ENCODE results near the gene SLC10A6. TPM values are rescaled to one million over a fixed set of nuclear protein-coding genes. Genes with fewer than 3 reads are reported as not detected.
A peak's percentile ranks its signal among the peaks of the same experiment; 100 is the strongest.
"Not testable (repeated sequence)": the region's sequence is repeated elsewhere in the genome, so short reads cannot be mapped to it uniquely, and the experiment has no call there.

The SLC10A6 gene
- total RNA-seq: not detected in 2 replicates

GRCh38 chr4:86848732-86849619 is at the start of gene SLC10A6:
TSS of gene SLC10A6 (minus strand) at chr4:86849384. CDS start at chr4:86849115, 269 bp downstream.
- peaks cover 3% of the 10 kb centered on the region for H3K27me3 Mint-ChIP-seq
- no peaks in the 10 kb centered on the region for H3K4me1 Mint-ChIP-seq

GRCh38 chr4:86898562-86898961 is 49.4 kb upstream of the SLC10A6 start:
- peaks cover 7% of the 10 kb centered on the region for H3K27me3 Mint-ChIP-seq
- no peaks in the 10 kb centered on the region for H3K4me1 Mint-ChIP-seq
- no peaks in the 10 kb centered on the region for H3K36me3 Mint-ChIP-seq (ENCODE audit: low read depth)
- H3K9me3 Mint-ChIP-seq: no peaks in the 10 kb centered on the region
- intact Hi-C loops (cut with micrococcal nuclease): no loop called here
- H3K27ac Mint-ChIP-seq: no peak overlapping the region
- DNase-seq: no peak
- H3K4me3 Mint-ChIP-seq: no peak overlapping the region

More at GRCh38 chr4:86848732-86849619, at the start of gene SLC10A6:
- Mint-ChIP-seq H3K4me3 (no peak within 1 kb of the TSS), H3K9me3 (no peaks in the 10 kb centered on the region), H3K36me3 (ENCODE audit: low read depth) (no peaks in the 10 kb centered on the region), H3K27ac (no peak within 1 kb of the TSS)
- intact Hi-C loops (cut with micrococcal nuclease): no loop called here
- DNase-seq: no peak

GRCh38 chr4:86896596-86896995 is 47.4 kb upstream of the SLC10A6 start:
- intact Hi-C loops (cut with micrococcal nuclease): no loop called here
- DNase-seq: no peak
- Mint-ChIP-seq H3K9me3 (no peaks in the 10 kb centered on the region), H3K27me3 (peaks cover 9% of the 10 kb centered on the region), H3K4me3 (no peak overlapping the region), H3K27ac (no peak overlapping the region), H3K4me1 (peaks cover 2% of the 10 kb centered on the region), H3K36me3 (ENCODE audit: low read depth) (no peaks in the 10 kb centered on the region)

GRCh38 chr4:86895692-86896488 is 46.7 kb upstream of the SLC10A6 start:
- H3K27ac Mint-ChIP-seq: no peak overlapping the region
- no peak overlapping the region for H3K4me3 Mint-ChIP-seq
- intact Hi-C loops (cut with micrococcal nuclease): loop anchor here (1.0 kb wide), 2 partner anchors 374 to 398 kb away; no protein-coding TSS in a partner anchor
- DNase-seq: peak; percentile 78
- H3K27me3 Mint-ChIP-seq: peaks cover 15% of the 10 kb centered on the region
- H3K4me1 Mint-ChIP-seq: peaks cover 2% of the 10 kb centered on the region
- no peaks in the 10 kb centered on the region for H3K36me3 Mint-ChIP-seq (ENCODE audit: low read depth)
- no peaks in the 10 kb centered on the region for H3K9me3 Mint-ChIP-seq

- Mint-ChIP-seq H3K9me3 (no peaks in the 10 kb centered on the region), H3K4me3 (no peak overlapping the region), H3K36me3 (ENCODE audit: low read depth) (no peaks in the 10 kb centered on the region), H3K27ac (no peak overlapping the region), H3K27me3 (peaks cover 26% of the 10 kb centered on the region), H3K4me1 (peaks cover 2% of the 10 kb centered on the region)
- intact Hi-C loops (cut with micrococcal nuclease): no loop called here
- DNase-seq: no peak
Observed at GRCh38 chr4:86894455-86894854, 45.3 kb upstream of the SLC10A6 start.

- peaks cover 26% of the 10 kb centered on the region for H3K27me3 Mint-ChIP-seq
- no peaks in the 10 kb centered on the region for H3K9me3 Mint-ChIP-seq
- H3K36me3 Mint-ChIP-seq (ENCODE audit: low read depth): no peaks in the 10 kb centered on the region
- intact Hi-C loops (cut with micrococcal nuclease): no loop called here
- no peak overlapping the region for H3K27ac Mint-ChIP-seq
- no peak for DNase-seq
- H3K4me1 Mint-ChIP-seq: peaks cover 2% of the 10 kb centered on the region
- H3K4me3 Mint-ChIP-seq: peak overlapping the region; percentile 72
Observed at GRCh38 chr4:86893136-86893535, 44.0 kb upstream of the SLC10A6 start.

GRCh38 chr4:86892636-86892960 is 43.4 kb upstream of the SLC10A6 start:
- Mint-ChIP-seq H3K4me1 (peaks cover 2% of the 10 kb centered on the region), H3K4me3 (peak overlapping the region; percentile 72), H3K27ac (no peak overlapping the region), H3K27me3 (peaks cover 26% of the 10 kb centered on the region), H3K9me3 (no peaks in the 10 kb centered on the region), H3K36me3 (ENCODE audit: low read depth) (no peaks in the 10 kb centered on the region)
- no peak for DNase-seq
- intact Hi-C loops (cut with micrococcal nuclease): no loop called here

GRCh38 chr4:86891762-86892635 is 42.8 kb upstream of the SLC10A6 start, which contains the start of gene C4orf36:
TSS of gene C4orf36 (minus strand) at chr4:86892422. CDS start at chr4:86891520, 902 bp downstream.
- H3K27me3 Mint-ChIP-seq: peaks cover 26% of the 10 kb centered on the region
- no peaks in the 10 kb centered on the region for H3K36me3 Mint-ChIP-seq (ENCODE audit: low read depth)
- peaks cover 2% of the 10 kb centered on the region for H3K4me1 Mint-ChIP-seq
- intact Hi-C loops (cut with micrococcal nuclease): no loop called here
- no peaks in the 10 kb centered on the region for H3K9me3 Mint-ChIP-seq
- peak; percentile 72 for DNase-seq
- peak within 1 kb of the TSS; percentile 18 for H3K27ac Mint-ChIP-seq
- H3K4me3 Mint-ChIP-seq: peak within 1 kb of the TSS; percentile 81

GRCh38 chr4:86890790-86891189 is 41.6 kb upstream of the SLC10A6 start:
- Mint-ChIP-seq H3K4me3 (peak overlapping the region; percentile 81), H3K9me3 (no peaks in the 10 kb centered on the region), H3K36me3 (ENCODE audit: low read depth) (no peaks in the 10 kb centered on the region), H3K4me1 (peaks cover 2% of the 10 kb centered on the region), H3K27me3 (peaks cover 26% of the 10 kb centered on the region), H3K27ac (no peak overlapping the region)
- intact Hi-C loops (cut with micrococcal nuclease): no loop called here
- peak; percentile 43 for DNase-seq

- no peak for DNase-seq
- H3K27me3 Mint-ChIP-seq: no peaks in the 10 kb centered on the region
- no peak overlapping the region for H3K4me3 Mint-ChIP-seq
- no peak overlapping the region for H3K27ac Mint-ChIP-seq
- H3K9me3 Mint-ChIP-seq: peaks cover 6% of the 10 kb centered on the region
- intact Hi-C loops (cut with micrococcal nuclease): no loop called here
- no peaks in the 10 kb centered on the region for H3K4me1 Mint-ChIP-seq
- H3K36me3 Mint-ChIP-seq (ENCODE audit: low read depth): no peaks in the 10 kb centered on the region
Observed at GRCh38 chr4:86879641-86880040, 30.5 kb upstream of the SLC10A6 start.

GRCh38 chr4:86878640-86879039 is 29.5 kb upstream of the SLC10A6 start:
- H3K36me3 Mint-ChIP-seq (ENCODE audit: low read depth): no peaks in the 10 kb centered on the region
- no peak for DNase-seq
- H3K4me1 Mint-ChIP-seq: no peaks in the 10 kb centered on the region
- H3K27me3 Mint-ChIP-seq: no peaks in the 10 kb centered on the region
- intact Hi-C loops (cut with micrococcal nuclease): no loop called here
- peaks cover 6% of the 10 kb centered on the region for H3K9me3 Mint-ChIP-seq
- H3K27ac Mint-ChIP-seq: no peak overlapping the region
- no peak overlapping the region for H3K4me3 Mint-ChIP-seq

- intact Hi-C loops (cut with micrococcal nuclease): no loop called here
- H3K4me1 Mint-ChIP-seq: no peaks in the 10 kb centered on the region
- H3K27me3 Mint-ChIP-seq: no peaks in the 10 kb centered on the region
Observed at GRCh38 chr4:86876894-86877685, 27.9 kb upstream of the SLC10A6 start.

GRCh38 chr4:86875436-86875835 is 26.3 kb upstream of the SLC10A6 start:
- H3K27me3 Mint-ChIP-seq; DNase-seq; H3K4me3 Mint-ChIP-seq; H3K36me3 Mint-ChIP-seq (ENCODE audit: low read depth); H3K4me1 Mint-ChIP-seq; H3K9me3 Mint-ChIP-seq; H3K27ac Mint-ChIP-seq; intact Hi-C loops (cut with micrococcal nuclease): not testable (repeated sequence)

More at GRCh38 chr4:86876894-86877685, 27.9 kb upstream of the SLC10A6 start:
- no peak overlapping the region for H3K4me3 Mint-ChIP-seq
- no peak overlapping the region for H3K27ac Mint-ChIP-seq
- no peaks in the 10 kb centered on the region for H3K36me3 Mint-ChIP-seq (ENCODE audit: low read depth)
- no peak for DNase-seq
- H3K9me3 Mint-ChIP-seq: peaks cover 6% of the 10 kb centered on the region

All from activated CD4-positive, alpha-beta T cell treated with anti-CD3 and anti-CD28 coated beads, Interleukin-2, amount 10 ng/mL, durations not matched to agents 24 days and 14 days (primary cell).